ENCODE measurements around the gene PSMB5. TPM values are rescaled to one million over a fixed set of nuclear protein-coding genes. Genes with fewer than 3 reads are reported as not detected.

PSMB5 gene
- total and polyA plus RNA-seq, 3 donors from 2014 or later = 97.2 to 145 (median 123) TPM

DNA sequence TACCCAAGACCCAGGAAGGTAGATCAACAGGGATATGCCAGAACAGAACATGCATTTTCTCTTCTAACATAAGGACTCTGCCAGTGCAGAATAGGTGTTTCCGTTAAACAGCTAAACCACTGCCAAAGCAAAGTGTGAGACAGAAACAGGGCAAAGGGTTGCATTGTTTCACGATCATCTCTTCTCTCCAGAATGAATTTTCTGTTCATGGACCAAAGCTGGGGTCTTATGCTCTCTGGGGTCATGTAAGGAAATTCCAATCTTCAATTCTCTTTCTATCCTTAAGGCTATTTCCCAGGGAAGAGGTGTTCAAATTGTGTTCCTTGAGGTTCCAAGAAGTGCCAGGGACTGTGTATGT lies 10.9 kb downstream of the PSMB5 start:
- no peak for TF ChIP-seq POLR2A (IDR thresholded peaks at IDR 0.05)
- TF ChIP-seq, protein P1, sequence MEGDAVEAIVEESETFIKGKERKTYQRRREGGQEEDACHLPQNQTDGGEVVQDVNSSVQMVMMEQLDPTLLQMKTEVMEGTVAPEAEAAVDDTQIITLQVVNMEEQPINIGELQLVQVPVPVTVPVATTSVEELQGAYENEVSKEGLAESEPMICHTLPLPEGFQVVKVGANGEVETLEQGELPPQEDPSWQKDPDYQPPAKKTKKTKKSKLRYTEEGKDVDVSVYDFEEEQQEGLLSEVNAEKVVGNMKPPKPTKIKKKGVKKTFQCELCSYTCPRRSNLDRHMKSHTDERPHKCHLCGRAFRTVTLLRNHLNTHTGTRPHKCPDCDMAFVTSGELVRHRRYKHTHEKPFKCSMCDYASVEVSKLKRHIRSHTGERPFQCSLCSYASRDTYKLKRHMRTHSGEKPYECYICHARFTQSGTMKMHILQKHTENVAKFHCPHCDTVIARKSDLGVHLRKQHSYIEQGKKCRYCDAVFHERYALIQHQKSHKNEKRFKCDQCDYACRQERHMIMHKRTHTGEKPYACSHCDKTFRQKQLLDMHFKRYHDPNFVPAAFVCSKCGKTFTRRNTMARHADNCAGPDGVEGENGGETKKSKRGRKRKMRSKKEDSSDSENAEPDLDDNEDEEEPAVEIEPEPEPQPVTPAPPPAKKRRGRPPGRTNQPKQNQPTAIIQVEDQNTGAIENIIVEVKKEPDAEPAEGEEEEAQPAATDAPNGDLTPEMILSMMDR (IDR thresholded peaks at IDR 0.05) = no peak
- H3K4me3 ChIP-seq = no peak overlapping the region
- no peak for DNase-seq
- no peaks in the 10 kb centered on the region for H3K27me3 ChIP-seq
- 93 to 98% methylated on average over 2 of the region's 2 CpGs for WGBS, 2 donors
- no peaks in the 10 kb centered on the region for H3K4me1 ChIP-seq
- intact Hi-C loops (cut with DNase I; ENCODE audit: low total_unique reads) = no loop called here
- H3K36me3 ChIP-seq (ENCODE audit: low read depth, missing control alignments) = no peaks in the 10 kb centered on the region
- H3K9me3 ChIP-seq = no peaks in the 10 kb centered on the region
- H3K27ac ChIP-seq = no peak overlapping the region

DNA sequence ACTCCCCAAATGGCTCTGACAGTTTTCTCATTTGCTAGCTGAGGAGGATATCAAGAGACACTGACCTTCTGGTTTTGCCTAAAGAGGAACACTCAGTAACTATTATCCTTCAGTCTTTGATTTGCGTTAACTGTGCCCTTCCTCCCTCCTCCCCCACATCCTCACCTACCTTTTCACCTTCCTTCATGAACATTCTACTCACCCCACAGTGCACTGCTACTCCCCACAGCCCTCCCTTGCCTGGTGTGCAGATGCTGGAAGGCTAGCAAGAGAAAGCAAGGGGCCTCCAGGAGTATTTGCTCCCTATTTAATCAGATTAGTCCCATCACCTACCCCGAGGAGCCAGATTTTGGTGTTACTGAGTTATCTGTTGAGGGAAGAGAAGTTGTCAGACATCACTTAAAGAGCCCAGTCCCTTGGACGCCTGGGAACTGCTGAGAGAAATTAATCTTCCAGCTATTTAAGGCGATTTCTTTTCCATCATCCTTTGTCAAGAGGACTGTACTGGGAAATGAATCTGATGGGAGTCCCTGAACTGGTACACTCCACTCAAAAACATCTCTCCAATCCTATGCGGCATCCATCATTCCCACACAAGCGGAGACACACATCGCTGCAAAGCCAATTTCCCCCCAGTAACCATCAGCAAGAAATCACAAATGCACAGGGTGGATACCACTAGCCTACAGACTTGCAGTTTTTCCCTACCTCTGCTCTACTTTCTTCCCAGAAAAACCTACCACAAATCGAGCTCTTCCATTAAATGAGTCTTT lies 11.5 kb downstream of the PSMB5 start:
- H3K9me3 ChIP-seq = no peaks in the 10 kb centered on the region
- no peaks in the 10 kb centered on the region for H3K4me1 ChIP-seq
- no peak for TF ChIP-seq POLR2A (IDR thresholded peaks at IDR 0.05)
- TF ChIP-seq, protein P1 (IDR thresholded peaks at IDR 0.05) = no peak
- no peak for DNase-seq
- H3K36me3 ChIP-seq (ENCODE audit: low read depth, missing control alignments) = no peaks in the 10 kb centered on the region
- intact Hi-C loops (cut with DNase I; ENCODE audit: low total_unique reads) = no loop called here
- WGBS, 2 donors = 73 to 77% methylated on average over 8 of the region's 8 CpGs
- no peak overlapping the region for H3K27ac ChIP-seq
- H3K27me3 ChIP-seq = no peaks in the 10 kb centered on the region
- no peak overlapping the region for H3K4me3 ChIP-seq

DNA sequence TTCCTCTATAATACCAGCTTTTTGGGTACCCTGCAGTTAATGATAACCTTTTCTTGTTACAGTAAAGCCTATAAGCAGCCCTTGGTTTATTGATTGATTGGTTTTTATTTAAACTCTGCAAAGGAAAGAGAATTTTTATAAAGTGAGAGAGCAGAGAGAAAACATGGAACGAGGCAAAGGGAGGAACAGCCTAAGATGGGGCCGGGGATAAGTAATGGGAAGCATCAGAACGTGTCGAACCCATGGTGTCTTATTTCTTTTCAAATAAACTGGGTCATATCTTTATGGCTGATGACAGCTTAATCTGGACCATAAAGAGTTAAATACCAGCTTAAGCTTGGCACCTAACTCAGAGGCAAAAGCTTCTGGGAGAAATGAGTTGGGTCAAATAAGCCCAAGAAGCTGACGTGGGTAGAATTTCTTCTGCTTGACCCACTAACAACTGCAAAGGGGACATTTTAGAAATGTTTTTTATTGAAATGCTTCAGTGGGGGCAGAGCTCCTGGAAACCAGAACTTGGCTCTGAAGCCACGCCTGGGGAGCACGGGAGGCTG lies 12.7 kb downstream of the PSMB5 start:
- H3K9me3 ChIP-seq = no peaks in the 10 kb centered on the region
- H3K4me1 ChIP-seq = no peaks in the 10 kb centered on the region
- no peak for DNase-seq
- TF ChIP-seq, protein P1 (IDR thresholded peaks at IDR 0.05) = no peak
- no peak for TF ChIP-seq POLR2A (IDR thresholded peaks at IDR 0.05)
- intact Hi-C loops (cut with DNase I; ENCODE audit: low total_unique reads) = no loop called here
- 62 to 71% methylated on average over 7 of the region's 7 CpGs for WGBS, 2 donors
- H3K36me3 ChIP-seq (ENCODE audit: low read depth, missing control alignments) = no peaks in the 10 kb centered on the region
- H3K27me3 ChIP-seq = no peaks in the 10 kb centered on the region
- no peak overlapping the region for H3K4me3 ChIP-seq
- no peak overlapping the region for H3K27ac ChIP-seq

DNA sequence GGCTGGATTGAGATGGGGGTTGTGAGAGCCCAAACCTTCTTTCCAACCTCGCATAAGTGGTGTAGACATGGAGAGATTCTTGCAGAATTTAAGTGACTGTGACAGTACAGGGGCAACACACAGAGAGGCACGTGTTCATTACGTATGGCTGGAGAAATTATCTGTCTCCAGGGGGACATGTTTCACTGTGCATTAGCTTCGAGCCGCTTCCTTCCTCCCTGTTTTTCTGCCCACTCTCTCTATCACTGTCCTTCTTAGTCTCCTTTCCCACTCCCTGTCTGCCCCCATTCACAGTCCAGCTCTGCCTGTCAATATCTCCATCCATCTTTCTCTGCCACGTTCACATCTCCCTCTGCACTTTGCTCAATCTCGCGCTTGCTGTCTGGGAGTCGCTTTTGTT lies 13.3 kb downstream of the PSMB5 start:
- H3K4me1 ChIP-seq = no peaks in the 10 kb centered on the region
- TF ChIP-seq, protein P1 (IDR thresholded peaks at IDR 0.05) = no peak
- TF ChIP-seq POLR2A (IDR thresholded peaks at IDR 0.05) = no peak
- DNase-seq = no peak
- H3K4me3 ChIP-seq = no peak overlapping the region
- no peak overlapping the region for H3K27ac ChIP-seq
- H3K9me3 ChIP-seq = no peaks in the 10 kb centered on the region
- H3K27me3 ChIP-seq = no peaks in the 10 kb centered on the region
- WGBS, 2 donors = 81 to 84% methylated on average over 9 of the region's 9 CpGs
- intact Hi-C loops (cut with DNase I; ENCODE audit: low total_unique reads) = no loop called here
- H3K36me3 ChIP-seq (ENCODE audit: low read depth, missing control alignments) = no peaks in the 10 kb centered on the region
